H54 (cell line): ENCODE data around the gene SLC6A17.

Experiments used
- DNase-seq: peaks from one replicate; pipeline ENCODE4 v3.0.0; 2011; ENCODE audit warnings: low spot score, mixed read lengths; ENCODE audit not compliant: insufficient read length
- FAIRE-seq: peaks from 3 replicates; lab custom pipeline; 2011; peaks lifted over from hg19 to GRCh38; lab: Jason Lieb, UNC
- POLR2A ChIP-seq: IDR thresholded peaks from 2 replicates; pipeline ENCODE4 v1.6.1; 2011; ENCODE audit warnings: low read depth, mild to moderate bottlenecking, low read length

The SLC6A17 gene

GRCh38 chr1:110152133-110152785, 2.0 kb downstream of the SLC6A17 start:
- TF ChIP-seq POLR2A = no peak
- FAIRE-seq (no peak), DNase-seq (peak; percentile 82)

- FAIRE-seq (no peak), DNase-seq (no peak)
- TF ChIP-seq POLR2A = no peak
These were observed 3.2 kb downstream of the SLC6A17 start for GRCh38 chr1:110153407-110153950.

- FAIRE-seq = no peak
- no peak for TF ChIP-seq POLR2A
- peak; percentile 56 for DNase-seq
These were observed 5.7 kb downstream of the SLC6A17 start for GRCh38 chr1:110155878-110156522.

- FAIRE-seq (no peak), DNase-seq (no peak)
- TF ChIP-seq POLR2A = no peak
These were observed 8.0 kb downstream of the SLC6A17 start for GRCh38 chr1:110158261-110158660.

- DNase-seq (no peak), FAIRE-seq (no peak)
- no peak for TF ChIP-seq POLR2A
These were observed 8.9 kb downstream of the SLC6A17 start for GRCh38 chr1:110159168-110159567.

GRCh38 chr1:110160538-110161100, 10.3 kb downstream of the SLC6A17 start:
- no peak for TF ChIP-seq POLR2A
- DNase-seq (no peak), FAIRE-seq (no peak)

GRCh38 chr1:110161165-110161564, 10.9 kb downstream of the SLC6A17 start:
- no peak for DNase-seq
- TF ChIP-seq POLR2A = no peak
- no peak for FAIRE-seq

GRCh38 chr1:110161849-110162248, 11.6 kb downstream of the SLC6A17 start:
- no peak for FAIRE-seq
- no peak for DNase-seq
- no peak for TF ChIP-seq POLR2A

GRCh38 chr1:110163591-110163990, 13.3 kb downstream of the SLC6A17 start:
- DNase-seq (no peak), FAIRE-seq (no peak)
- TF ChIP-seq POLR2A = no peak

GRCh38 chr1:110164725-110165350, 14.5 kb downstream of the SLC6A17 start:
- FAIRE-seq (no peak), DNase-seq (no peak)
- no peak for TF ChIP-seq POLR2A

GRCh38 chr1:110165761-110166231, 15.5 kb downstream of the SLC6A17 start:
- DNase-seq (no peak), FAIRE-seq (no peak)
- TF ChIP-seq POLR2A = no peak

- FAIRE-seq = no peak
- DNase-seq = no peak
- no peak for TF ChIP-seq POLR2A
These were observed 16.6 kb downstream of the SLC6A17 start for GRCh38 chr1:110166861-110167260.

- FAIRE-seq (no peak), DNase-seq (no peak)
- no peak for TF ChIP-seq POLR2A
These were observed 20.8 kb downstream of the SLC6A17 start for GRCh38 chr1:110170766-110171733.

- DNase-seq (no peak), FAIRE-seq (no peak)
- no peak for TF ChIP-seq POLR2A
These were observed 21.7 kb downstream of the SLC6A17 start for GRCh38 chr1:110172001-110172400.
